ENCODE data around the gene PIK3C2B.
A peak's percentile ranks its signal among the peaks of the same experiment; 100 is the strongest.

The PIK3C2B gene

DNA sequence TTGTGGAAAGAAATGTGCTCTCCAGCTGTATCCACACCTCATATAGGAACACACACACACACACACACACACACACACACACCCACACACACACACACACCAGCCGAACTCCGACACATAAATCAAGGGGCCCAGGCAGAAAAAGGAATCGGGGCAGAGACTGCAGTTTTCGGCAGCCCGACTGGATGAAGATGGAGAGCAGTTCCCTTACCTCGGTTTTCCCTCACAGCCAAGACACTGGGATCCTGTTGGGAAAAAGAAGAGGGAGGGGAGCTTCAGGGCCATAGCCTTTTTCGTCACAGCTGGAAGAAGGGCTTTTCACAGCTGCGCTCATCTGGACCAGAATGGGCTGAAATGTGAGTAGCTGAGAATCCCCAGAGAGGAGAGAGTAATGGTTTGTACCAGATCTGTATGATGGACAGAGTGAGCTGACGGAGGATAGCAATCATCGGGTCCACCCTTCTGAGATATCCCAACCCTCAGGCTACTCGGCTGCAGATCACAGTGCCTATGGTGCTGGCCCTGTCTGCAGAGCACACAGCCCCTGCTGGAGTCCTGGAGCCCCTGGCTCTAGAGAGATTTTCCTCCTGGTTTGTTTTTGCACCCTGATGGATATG is 37.7 kb downstream of the PIK3C2B start:
- TF ChIP-seq, protein P1, sequence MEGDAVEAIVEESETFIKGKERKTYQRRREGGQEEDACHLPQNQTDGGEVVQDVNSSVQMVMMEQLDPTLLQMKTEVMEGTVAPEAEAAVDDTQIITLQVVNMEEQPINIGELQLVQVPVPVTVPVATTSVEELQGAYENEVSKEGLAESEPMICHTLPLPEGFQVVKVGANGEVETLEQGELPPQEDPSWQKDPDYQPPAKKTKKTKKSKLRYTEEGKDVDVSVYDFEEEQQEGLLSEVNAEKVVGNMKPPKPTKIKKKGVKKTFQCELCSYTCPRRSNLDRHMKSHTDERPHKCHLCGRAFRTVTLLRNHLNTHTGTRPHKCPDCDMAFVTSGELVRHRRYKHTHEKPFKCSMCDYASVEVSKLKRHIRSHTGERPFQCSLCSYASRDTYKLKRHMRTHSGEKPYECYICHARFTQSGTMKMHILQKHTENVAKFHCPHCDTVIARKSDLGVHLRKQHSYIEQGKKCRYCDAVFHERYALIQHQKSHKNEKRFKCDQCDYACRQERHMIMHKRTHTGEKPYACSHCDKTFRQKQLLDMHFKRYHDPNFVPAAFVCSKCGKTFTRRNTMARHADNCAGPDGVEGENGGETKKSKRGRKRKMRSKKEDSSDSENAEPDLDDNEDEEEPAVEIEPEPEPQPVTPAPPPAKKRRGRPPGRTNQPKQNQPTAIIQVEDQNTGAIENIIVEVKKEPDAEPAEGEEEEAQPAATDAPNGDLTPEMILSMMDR (IDR thresholded peaks at IDR 0.05; ENCODE audit: insufficient read depth, low read length, poor library complexity, severe bottlenecking): no peak
- DNase-seq (ENCODE audit: extremely low read depth, insufficient read length): no peak
- no peaks in the 10 kb centered on the region for H3K27me3 ChIP-seq (replicated peaks; ENCODE audit: control insufficient read depth, insufficient read depth, low read length)
- H3K4me3 ChIP-seq (replicated peaks; ENCODE audit: low read depth, low read length): no peak overlapping the region
- peaks cover 5% of the 10 kb centered on the region for H3K36me3 ChIP-seq (ENCODE audit: control insufficient read depth, insufficient read depth, low read length)

DNA sequence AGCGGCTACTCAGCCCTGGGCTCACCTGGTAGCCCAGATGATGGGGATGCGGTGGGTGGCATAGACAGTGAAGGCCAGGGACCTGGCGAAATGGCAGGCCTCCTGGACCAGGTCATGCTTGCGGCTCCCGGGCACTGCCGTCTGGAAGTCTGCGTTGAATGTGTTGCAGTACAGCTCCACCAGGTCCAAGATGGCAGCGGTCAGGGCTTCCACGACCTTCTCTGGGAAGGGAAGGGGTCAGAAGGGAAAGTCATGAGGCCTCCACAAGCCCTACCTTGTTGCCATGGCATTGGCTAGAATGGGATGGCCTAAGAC is 38.8 kb downstream of the PIK3C2B start:
- no peak for DNase-seq (ENCODE audit: extremely low read depth, insufficient read length)
- Histone ChIP-seq H3K27me3 (replicated peaks; ENCODE audit: control insufficient read depth, insufficient read depth, low read length) (no peaks in the 10 kb centered on the region), H3K4me3 (replicated peaks; ENCODE audit: low read depth, low read length) (no peak overlapping the region), H3K36me3 (ENCODE audit: control insufficient read depth, insufficient read depth, low read length) (peaks cover 5% of the 10 kb centered on the region)
- TF ChIP-seq, protein P1 (IDR thresholded peaks at IDR 0.05; ENCODE audit: insufficient read depth, low read length, poor library complexity, severe bottlenecking): no peak

DNA sequence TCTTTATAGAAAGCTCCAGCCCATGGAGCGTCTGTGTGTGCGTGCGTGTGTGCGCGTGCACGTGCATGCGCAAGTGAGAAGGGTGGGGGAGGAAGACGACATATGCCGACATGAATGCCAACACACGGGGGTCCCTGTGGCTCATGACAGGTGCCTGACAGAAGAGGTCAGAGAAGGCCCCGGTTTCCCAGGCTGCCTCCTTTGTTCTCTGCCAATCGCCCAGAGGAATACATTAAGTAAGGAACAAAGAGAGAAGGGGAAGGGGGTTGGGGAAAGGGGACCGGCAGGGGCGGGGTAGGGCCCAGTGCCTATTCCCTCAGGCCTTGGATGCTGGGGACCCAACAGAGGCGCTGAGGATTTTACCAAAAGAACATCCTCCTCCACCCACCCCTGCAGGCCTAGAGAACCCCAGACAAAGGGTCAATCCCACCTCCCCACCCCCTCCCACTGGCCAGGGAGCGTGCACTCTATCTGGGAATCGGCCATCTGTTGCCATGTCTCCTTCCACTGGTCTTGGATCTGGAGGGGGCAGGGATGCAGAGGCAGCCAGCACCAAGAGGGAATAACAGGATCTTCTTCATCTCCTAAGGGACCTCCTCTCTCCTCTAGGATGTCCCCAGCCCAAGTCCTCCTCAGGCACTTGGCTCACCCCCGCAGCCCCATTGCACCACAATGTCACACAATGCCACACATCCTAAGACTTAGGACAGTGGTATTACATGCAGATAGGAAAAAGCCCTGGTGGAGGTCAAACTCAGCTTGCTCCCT is 39.4 kb downstream of the PIK3C2B start:
- TF ChIP-seq, protein P1 (IDR thresholded peaks at IDR 0.05; ENCODE audit: insufficient read depth, low read length, poor library complexity, severe bottlenecking): no peak
- peaks cover 6% of the 10 kb centered on the region for H3K36me3 ChIP-seq (ENCODE audit: control insufficient read depth, insufficient read depth, low read length)
- H3K27me3 ChIP-seq (replicated peaks; ENCODE audit: control insufficient read depth, insufficient read depth, low read length): no peaks in the 10 kb centered on the region
- no peak for DNase-seq (ENCODE audit: extremely low read depth, insufficient read length)
- no peak overlapping the region for H3K4me3 ChIP-seq (replicated peaks; ENCODE audit: low read depth, low read length)

DNA sequence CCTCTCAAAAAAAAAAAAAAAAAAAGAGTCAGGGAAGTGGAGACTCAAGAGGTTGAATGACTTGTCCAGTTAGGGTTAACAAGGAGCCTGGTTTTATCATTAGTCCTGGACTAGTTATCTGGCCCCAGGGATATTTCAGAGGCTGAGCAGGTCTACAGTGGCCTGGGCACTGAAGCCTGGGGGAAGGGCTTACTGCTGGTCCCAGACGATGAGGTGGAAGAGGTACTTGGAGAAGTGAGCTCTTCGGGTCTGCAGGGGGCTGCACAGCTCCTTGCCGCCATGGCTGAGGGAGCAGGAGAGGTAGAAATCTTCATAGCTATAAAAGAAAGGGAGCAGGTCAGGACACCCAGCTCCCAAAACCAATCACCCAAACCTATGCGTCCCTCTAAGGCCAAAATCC is 40.1 kb downstream of the PIK3C2B start:
- Histone ChIP-seq H3K36me3 (ENCODE audit: control insufficient read depth, insufficient read depth, low read length) (peaks cover 4% of the 10 kb centered on the region), H3K27me3 (replicated peaks; ENCODE audit: control insufficient read depth, insufficient read depth, low read length) (no peaks in the 10 kb centered on the region), H3K4me3 (replicated peaks; ENCODE audit: low read depth, low read length) (no peak overlapping the region)
- no peak for DNase-seq (ENCODE audit: extremely low read depth, insufficient read length)
- TF ChIP-seq, protein P1 (IDR thresholded peaks at IDR 0.05; ENCODE audit: insufficient read depth, low read length, poor library complexity, severe bottlenecking): no peak

DNA sequence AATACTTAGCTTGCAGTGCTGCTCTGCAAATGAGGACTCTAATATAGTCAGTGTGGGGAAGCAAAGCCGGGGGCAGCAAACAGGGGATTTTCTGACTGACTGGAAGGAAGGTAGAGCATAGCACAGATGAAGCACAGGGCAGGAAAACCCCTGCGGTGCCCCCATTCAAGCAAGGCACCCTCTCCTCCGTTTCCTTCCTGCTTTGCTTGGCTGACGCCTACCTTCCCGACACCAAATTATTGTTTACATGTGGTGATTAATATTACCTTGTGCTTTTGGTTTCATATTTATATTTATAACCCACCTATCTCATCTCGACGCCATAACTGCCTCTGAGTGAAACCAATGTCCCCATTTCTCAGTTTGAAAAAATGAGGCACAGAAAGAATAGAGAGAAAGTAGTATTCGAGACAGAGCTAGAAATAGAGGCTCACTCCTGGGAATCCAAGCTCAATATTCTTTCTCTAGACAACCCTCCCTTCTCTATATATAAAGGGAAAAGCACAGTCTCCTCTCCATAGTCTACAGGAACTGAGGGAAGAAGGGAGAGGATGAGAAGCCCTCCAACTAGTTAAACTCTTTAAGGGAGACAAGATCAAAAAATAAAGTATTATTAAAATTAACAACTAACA is 41.3 kb downstream of the PIK3C2B start:
- no peak overlapping the region for H3K4me3 ChIP-seq (replicated peaks; ENCODE audit: low read depth, low read length)
- peak; percentile 69 for DNase-seq (ENCODE audit: extremely low read depth, insufficient read length)
- TF ChIP-seq, protein P1 (IDR thresholded peaks at IDR 0.05; ENCODE audit: insufficient read depth, low read length, poor library complexity, severe bottlenecking): no peak
- peaks cover 2% of the 10 kb centered on the region; the same call in 1 of the 2 replicates for H3K36me3 ChIP-seq (ENCODE audit: control insufficient read depth, insufficient read depth, low read length)
- no peaks in the 10 kb centered on the region for H3K27me3 ChIP-seq (replicated peaks; ENCODE audit: control insufficient read depth, insufficient read depth, low read length)

All from GM06990 (cell line).